ENCODE data around the gene IP6K1.
"Not testable (repeated sequence)": the region's sequence is repeated elsewhere in the genome, so short reads cannot be mapped to it uniquely, and the experiment has no call there.

Gene IP6K1

GRCh38 chr3:49793486-49794085 lies 7.2 kb upstream of the IP6K1 start:
- DNase-seq = no peak

GRCh38 chr3:49792371-49793150 lies 6.2 kb upstream of the IP6K1 start:
- no peak for DNase-seq

- DNase-seq = no peak
Measured at GRCh38 chr3:49791571-49791970, 5.2 kb upstream of the IP6K1 start.

- DNase-seq = no peak
Measured at GRCh38 chr3:49790626-49791411, 4.5 kb upstream of the IP6K1 start.

GRCh38 chr3:49788056-49788455 lies 1.7 kb upstream of the IP6K1 start:
- DNase-seq = no peak

- no peak for DNase-seq
Measured at GRCh38 chr3:49787536-49787935, 1.2 kb upstream of the IP6K1 start.

- DNase-seq = no peak
Measured at GRCh38 chr3:49787182-49787464, 781 bp upstream of the IP6K1 start.

- DNase-seq = no peak
Measured at GRCh38 chr3:49785565-49786356, 581 bp downstream of the IP6K1 start.

GRCh38 chr3:49782277-49782676 lies 4.1 kb downstream of the IP6K1 start:
- not testable (repeated sequence) for DNase-seq

- DNase-seq = no peak
Measured at GRCh38 chr3:49781415-49782199, 4.7 kb downstream of the IP6K1 start.

GRCh38 chr3:49780975-49781365 lies 5.4 kb downstream of the IP6K1 start:
- not testable (repeated sequence) for DNase-seq

- DNase-seq = no peak
Measured at GRCh38 chr3:49780080-49780974, 6.0 kb downstream of the IP6K1 start.

- no peak for DNase-seq
Measured at GRCh38 chr3:49779358-49780079, 6.8 kb downstream of the IP6K1 start.

- DNase-seq = not testable (repeated sequence)
Measured at GRCh38 chr3:49776101-49776500, 10.2 kb downstream of the IP6K1 start.

GRCh38 chr3:49775538-49775937 lies 10.8 kb downstream of the IP6K1 start:
- DNase-seq = no peak

- no peak for DNase-seq
Measured at GRCh38 chr3:49772703-49773102, 13.6 kb downstream of the IP6K1 start.

GRCh38 chr3:49771340-49771938 lies 14.9 kb downstream of the IP6K1 start:
- DNase-seq = no peak

GRCh38 chr3:49769926-49770325 lies 16.4 kb downstream of the IP6K1 start:
- DNase-seq = no peak

- no peak for DNase-seq
Measured at GRCh38 chr3:49769286-49769915, 16.9 kb downstream of the IP6K1 start.

GRCh38 chr3:49763981-49764380 lies 22.4 kb downstream of the IP6K1 start:
- no peak for DNase-seq

All from NCI-H1105 treated with DMSO at 0.1 percent for 48 hours (cell line).